GM19035 (cell line): Measurements from ENCODE around the gene TFCP2L1.

Experiments used
- ATAC-seq: cut with Tn5 transposase; IDR thresholded peaks from one replicate; pipeline ENCODE4 v1.9.1; 2021; ENCODE audit not compliant: unreplicated experiment

The TFCP2L1 gene

GRCh38 chr2:121243821-121244460 is 41.1 kb downstream of the TFCP2L1 start:
- no peak for ATAC-seq

- no peak for ATAC-seq
Observed at GRCh38 chr2:121242976-121243375, 42.0 kb downstream of the TFCP2L1 start.

- ATAC-seq, result no peak
Observed at GRCh38 chr2:121242175-121242875, 42.7 kb downstream of the TFCP2L1 start.

- no peak for ATAC-seq
Observed at GRCh38 chr2:121241466-121241865, 43.5 kb downstream of the TFCP2L1 start.

- no peak for ATAC-seq
Observed at GRCh38 chr2:121240436-121240835, 44.6 kb downstream of the TFCP2L1 start.

- no peak for ATAC-seq
Observed at GRCh38 chr2:121239969-121240368, 45.0 kb downstream of the TFCP2L1 start.

GRCh38 chr2:121239471-121239870 is 45.5 kb downstream of the TFCP2L1 start:
- no peak for ATAC-seq

- no peak for ATAC-seq
Observed at GRCh38 chr2:121238828-121239227, 46.2 kb downstream of the TFCP2L1 start.

GRCh38 chr2:121237980-121238665 is 46.9 kb downstream of the TFCP2L1 start:
- ATAC-seq, result no peak

GRCh38 chr2:121237336-121237979 is 47.5 kb downstream of the TFCP2L1 start:
- no peak for ATAC-seq

- no peak for ATAC-seq
Observed at GRCh38 chr2:121236650-121237180, 48.3 kb downstream of the TFCP2L1 start.

- no peak for ATAC-seq
Observed at GRCh38 chr2:121236101-121236640, 48.8 kb downstream of the TFCP2L1 start.

GRCh38 chr2:121235542-121235941 is 49.5 kb downstream of the TFCP2L1 start:
- no peak for ATAC-seq

- no peak for ATAC-seq
Observed at GRCh38 chr2:121234791-121235190, 50.2 kb downstream of the TFCP2L1 start.

GRCh38 chr2:121234144-121234543 is 50.9 kb downstream of the TFCP2L1 start:
- no peak for ATAC-seq

GRCh38 chr2:121233486-121234110 is 51.4 kb downstream of the TFCP2L1 start:
- no peak for ATAC-seq

- no peak for ATAC-seq
Observed at GRCh38 chr2:121232626-121233265, 52.3 kb downstream of the TFCP2L1 start.

- no peak for ATAC-seq
Observed at GRCh38 chr2:121231385-121232000, 53.5 kb downstream of the TFCP2L1 start.

GRCh38 chr2:121228521-121228920 is 56.5 kb downstream of the TFCP2L1 start:
- ATAC-seq, result no peak
